ENCODE results near the gene SLC22A14. TPM values are rescaled to one million over a fixed set of nuclear protein-coding genes. Genes with fewer than 3 reads are reported as not detected.

SLC22A14 gene
- total RNA-seq, 1 experiment from 2014 or later, result not detected

DNA sequence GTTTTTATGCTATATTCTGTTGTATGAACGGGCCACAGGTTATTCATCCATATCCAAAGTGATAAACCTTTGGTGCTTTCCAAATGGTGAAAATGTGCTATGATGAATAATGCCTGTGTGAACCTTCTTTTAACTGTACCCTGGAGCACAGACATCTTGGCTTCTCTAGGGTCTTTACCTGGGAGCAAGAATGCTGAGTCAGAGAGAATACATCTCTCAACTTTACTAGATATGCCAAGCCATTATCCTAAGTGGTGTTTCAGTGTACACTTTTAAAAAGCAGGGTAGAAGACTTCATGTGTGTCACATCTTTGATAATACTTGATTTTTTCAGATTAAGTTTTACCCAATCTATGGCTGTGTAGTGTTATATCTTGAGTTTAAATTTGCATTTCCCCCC lies 41.0 kb downstream of the SLC22A14 start:
- H3K4me1 Mint-ChIP-seq, result no peaks in the 10 kb centered on the region
- H2BK20ac ChIP-seq (ENCODE audit: low read depth, low read length, poor library complexity, severe bottlenecking), result no peak overlapping the region
- no peak overlapping the region for H3K4me2 ChIP-seq (ENCODE audit: insufficient read depth, insufficient read length, low read length)
- H3K18ac ChIP-seq (ENCODE audit: insufficient read length, low read depth, low read length), result no peak overlapping the region
- no peak overlapping the region for H3K56ac ChIP-seq (ENCODE audit: insufficient read length, low read depth, low read length)
- no peaks in the 10 kb centered on the region for H3K79me1 ChIP-seq (ENCODE audit: insufficient read depth, low read depth, low read length, poor library complexity, severe bottlenecking)
- H3K36me3 Mint-ChIP-seq (ENCODE audit: insufficient read depth in 1 of 3, low read depth in 3 of 3), result no peaks in the 10 kb centered on the region; a peak in 1 of 7 replicates
- DNase-seq, result no peak
- H2BK5ac ChIP-seq (ENCODE audit: insufficient read length, low read length), result no peak overlapping the region
- H3T11ph ChIP-seq (ENCODE audit: low read length), result no peak overlapping the region
- H4K5ac ChIP-seq (ENCODE audit: insufficient read length, low read depth, low read length), result no peak overlapping the region
- H3K4me3 Mint-ChIP-seq, result no peak overlapping the region
- no peaks in the 10 kb centered on the region for H3K27me3 ChIP-seq (ENCODE audit: insufficient read depth, low read length)
- no peak overlapping the region for H4K91ac ChIP-seq (ENCODE audit: insufficient read length, low read depth, low read length)
- H2AFZ ChIP-seq (ENCODE audit: low read length), result no peak overlapping the region
- no peak overlapping the region for H2BK12ac ChIP-seq (ENCODE audit: insufficient read length, low read depth, low read length)
- WGBS (ENCODE audit: extremely low coverage, insufficient read length, low lambda C conversion rate), result no CpG with 5 or more reads among the region's 1 CpG
- H4K20me1 ChIP-seq (ENCODE audit: control insufficient read depth, insufficient read depth, insufficient read length), result no peaks in the 10 kb centered on the region
- H3K27ac ChIP-seq (ENCODE audit: insufficient read length, low read depth, low read length), result no peak overlapping the region
- no peak overlapping the region for H3K4ac ChIP-seq (ENCODE audit: low read depth, low read length)
- TF ChIP-seq, protein P1, sequence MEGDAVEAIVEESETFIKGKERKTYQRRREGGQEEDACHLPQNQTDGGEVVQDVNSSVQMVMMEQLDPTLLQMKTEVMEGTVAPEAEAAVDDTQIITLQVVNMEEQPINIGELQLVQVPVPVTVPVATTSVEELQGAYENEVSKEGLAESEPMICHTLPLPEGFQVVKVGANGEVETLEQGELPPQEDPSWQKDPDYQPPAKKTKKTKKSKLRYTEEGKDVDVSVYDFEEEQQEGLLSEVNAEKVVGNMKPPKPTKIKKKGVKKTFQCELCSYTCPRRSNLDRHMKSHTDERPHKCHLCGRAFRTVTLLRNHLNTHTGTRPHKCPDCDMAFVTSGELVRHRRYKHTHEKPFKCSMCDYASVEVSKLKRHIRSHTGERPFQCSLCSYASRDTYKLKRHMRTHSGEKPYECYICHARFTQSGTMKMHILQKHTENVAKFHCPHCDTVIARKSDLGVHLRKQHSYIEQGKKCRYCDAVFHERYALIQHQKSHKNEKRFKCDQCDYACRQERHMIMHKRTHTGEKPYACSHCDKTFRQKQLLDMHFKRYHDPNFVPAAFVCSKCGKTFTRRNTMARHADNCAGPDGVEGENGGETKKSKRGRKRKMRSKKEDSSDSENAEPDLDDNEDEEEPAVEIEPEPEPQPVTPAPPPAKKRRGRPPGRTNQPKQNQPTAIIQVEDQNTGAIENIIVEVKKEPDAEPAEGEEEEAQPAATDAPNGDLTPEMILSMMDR (conservative IDR thresholded peaks at IDR 0.05), result no peak
- H3K27me3 Mint-ChIP-seq (ENCODE audit: low read depth), result peaks cover 3% of the 10 kb centered on the region; the same call in 1 of the 2 replicates
- no peak overlapping the region for H3K14ac ChIP-seq (ENCODE audit: insufficient read depth, low read length)
- no peaks in the 10 kb centered on the region for H3K4me1 ChIP-seq (ENCODE audit: insufficient read depth, low read length)
- H2BK120ac ChIP-seq (ENCODE audit: low read depth, low read length, poor library complexity, severe bottlenecking), result no peak overlapping the region
- no peak overlapping the region for H3K23ac ChIP-seq (ENCODE audit: insufficient read length, low read depth, low read length)
- H3K27ac Mint-ChIP-seq, result no peak overlapping the region
- H3K9me3 Mint-ChIP-seq, result peaks cover 2 to 7% of the 10 kb centered on the region in 2 experiments; a peak in 4 of 5 replicates
- H4K8ac ChIP-seq (replicated peaks; ENCODE audit: insufficient read length, low read depth, low read length), result no peak overlapping the region
- H3K9me3 ChIP-seq (ENCODE audit: control insufficient read depth, low read depth, low read length), result no peaks in the 10 kb centered on the region
- H3K23me2 ChIP-seq (ENCODE audit: insufficient read length, low read depth, low read length, poor library complexity, severe bottlenecking), result no peaks in the 10 kb centered on the region
- H3K9ac ChIP-seq (ENCODE audit: extremely low read depth, insufficient read length, low read length), result no peak overlapping the region
- no peak overlapping the region for H2BK15ac ChIP-seq (ENCODE audit: low read depth, low read length)
- H3K79me2 ChIP-seq (ENCODE audit: insufficient read depth, low read length), result no peaks in the 10 kb centered on the region
- no peak overlapping the region for H2AK5ac ChIP-seq (ENCODE audit: insufficient read length, low read length)

All from H9 (cell line).